RCC 7860 (cell line): ENCODE data around the gene DCAF8.
A peak's percentile ranks its signal among the peaks of the same experiment; 100 is the strongest.

ENCODE experiments used
- DNase-seq: peaks from one replicate; pipeline ENCODE4 v3.0.0-alpha.2; 2015; ENCODE audit warnings: low spot score
- FAIRE-seq: peaks from 2 replicates; lab custom pipeline; 2012; peaks lifted over from hg19 to GRCh38; lab: Jason Lieb, UNC

DCAF8 gene

DNA sequence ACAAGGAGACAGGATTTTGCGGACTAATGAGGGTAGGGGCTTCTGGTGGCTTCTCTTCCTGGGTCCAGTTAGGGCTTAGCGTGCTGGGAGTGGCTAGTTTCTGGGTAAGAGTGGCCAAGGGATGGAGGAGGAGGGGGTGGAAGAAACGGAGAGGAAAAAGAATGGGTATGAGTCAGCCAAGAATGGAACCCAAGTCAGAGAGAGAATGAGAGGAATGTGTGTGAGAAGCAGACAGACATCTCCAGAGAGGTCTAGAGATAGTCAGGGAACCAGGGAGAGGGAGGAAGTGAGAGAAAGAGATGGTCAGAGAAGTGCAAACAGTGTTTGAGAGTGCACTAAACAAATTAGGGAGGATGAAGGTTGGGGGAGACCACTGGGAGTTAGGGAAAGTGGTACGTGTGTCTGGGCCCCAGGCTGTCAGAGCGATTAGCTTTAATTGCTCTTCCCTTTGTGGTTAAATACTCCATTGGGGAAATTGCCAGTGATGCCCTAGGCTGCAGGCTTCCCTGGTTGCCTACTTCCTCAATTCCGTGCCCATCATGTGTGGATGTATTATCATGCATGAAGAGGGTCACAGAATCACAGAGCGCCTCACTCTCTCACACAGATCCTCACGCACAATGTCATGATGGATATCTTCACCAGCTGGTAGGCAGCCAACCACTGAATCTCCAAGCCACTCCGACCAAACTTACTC is 55.8 kb downstream of the DCAF8 start:
- FAIRE-seq (peak; percentile 88), DNase-seq (peak; percentile 85)

DNA sequence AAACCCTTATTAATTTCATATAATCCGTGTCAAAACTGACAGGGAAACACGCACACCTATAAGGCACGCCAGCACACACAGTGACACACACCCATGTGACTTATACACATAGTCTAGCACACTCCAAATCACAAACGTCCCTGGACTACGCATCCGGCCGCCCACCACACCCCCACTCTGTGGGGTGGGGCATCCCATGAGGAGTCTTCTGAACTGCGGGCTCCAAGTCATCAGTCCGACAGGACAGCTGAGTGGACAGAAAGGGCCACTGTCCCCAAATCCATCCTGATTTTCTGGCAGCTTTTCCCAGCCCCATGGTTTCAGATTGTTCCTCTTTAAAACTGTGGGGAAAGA is 56.3 kb downstream of the DCAF8 start:
- peak; percentile 31 for FAIRE-seq
- DNase-seq, result peak; percentile 76

DNA sequence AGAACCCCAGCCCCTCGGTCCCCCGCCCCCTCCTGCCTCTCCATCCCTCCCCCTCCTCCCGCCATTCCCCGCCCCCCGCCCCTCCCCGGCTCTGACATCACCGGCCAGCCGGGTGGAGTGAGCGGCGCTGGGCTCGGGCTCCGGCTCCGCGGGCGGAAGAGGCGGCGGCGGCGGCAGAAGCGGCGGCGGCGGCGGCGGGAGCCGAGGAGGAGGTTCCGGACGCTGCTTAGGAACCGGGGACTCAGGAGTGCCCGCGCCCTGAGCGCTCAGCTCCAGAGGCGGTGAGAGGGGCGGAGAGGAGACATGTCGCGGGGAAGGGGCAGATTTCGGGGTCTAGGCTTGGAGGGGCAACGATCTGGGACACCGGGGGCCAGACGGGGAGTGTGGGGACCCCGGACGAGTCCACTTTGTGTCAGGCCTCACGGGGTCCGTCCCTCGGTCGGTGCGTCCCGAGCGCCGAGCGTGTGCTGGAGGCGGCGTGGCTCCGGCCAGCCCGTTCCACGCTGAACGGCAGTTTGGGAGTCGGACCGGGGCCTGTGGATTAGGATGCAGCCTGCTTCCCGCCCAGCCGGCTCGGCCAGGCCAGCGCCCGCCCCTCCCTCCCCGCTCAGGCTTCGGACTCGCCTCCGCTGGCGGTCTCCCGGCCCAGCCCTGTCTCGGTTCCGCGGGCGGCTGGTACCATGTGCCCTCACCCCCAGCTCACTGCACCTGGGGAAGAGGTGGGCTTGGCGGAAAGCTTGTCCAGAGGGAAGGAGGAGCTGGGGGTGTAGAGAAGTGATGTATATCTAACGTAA is 56.9 kb downstream of the DCAF8 start, which contains the start of gene PEA15:
TSS of gene PEA15 (plus strand) at position 143 of the 794 bp plus-strand sequence. CDS start 6,161 bp downstream, outside the sequence.
- FAIRE-seq, result no peak
- peak; percentile 38 for DNase-seq

DNA sequence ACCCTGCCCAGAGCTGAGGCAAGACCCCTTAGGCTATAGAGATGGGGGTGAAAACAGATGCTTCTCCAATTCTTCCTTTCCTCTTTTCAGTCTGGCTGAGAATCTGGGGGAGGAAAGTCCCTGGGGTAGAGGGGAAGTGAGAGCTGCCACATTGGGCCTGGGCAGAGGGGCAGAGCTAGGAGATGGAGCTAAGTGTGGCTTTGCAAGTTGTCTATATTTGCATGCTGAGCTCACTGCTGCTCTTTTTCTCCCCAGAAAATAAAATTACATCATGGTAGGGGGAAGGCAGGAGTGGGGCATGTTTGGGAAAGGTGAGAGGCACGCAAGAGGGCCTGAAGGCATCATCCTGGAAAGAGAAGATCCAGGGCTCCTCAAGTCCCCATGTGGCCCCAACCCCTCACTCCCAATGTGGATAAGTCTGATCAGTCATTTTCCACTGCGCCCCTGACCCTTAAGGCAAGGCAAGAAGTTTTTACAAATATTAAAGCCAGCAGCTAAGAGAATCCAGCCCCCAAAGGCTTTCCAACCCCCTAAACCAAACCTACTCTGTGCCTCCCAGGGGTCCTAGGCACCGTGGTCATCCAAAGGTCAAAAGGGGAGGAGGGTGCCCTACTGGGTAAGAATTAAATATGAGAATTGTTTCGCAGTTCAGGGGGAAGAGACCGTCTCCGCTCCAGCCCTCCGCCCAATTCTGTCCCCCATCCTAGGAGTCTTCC is 57.7 kb downstream of the DCAF8 start:
- FAIRE-seq, result no peak
- DNase-seq, result no peak

DNA sequence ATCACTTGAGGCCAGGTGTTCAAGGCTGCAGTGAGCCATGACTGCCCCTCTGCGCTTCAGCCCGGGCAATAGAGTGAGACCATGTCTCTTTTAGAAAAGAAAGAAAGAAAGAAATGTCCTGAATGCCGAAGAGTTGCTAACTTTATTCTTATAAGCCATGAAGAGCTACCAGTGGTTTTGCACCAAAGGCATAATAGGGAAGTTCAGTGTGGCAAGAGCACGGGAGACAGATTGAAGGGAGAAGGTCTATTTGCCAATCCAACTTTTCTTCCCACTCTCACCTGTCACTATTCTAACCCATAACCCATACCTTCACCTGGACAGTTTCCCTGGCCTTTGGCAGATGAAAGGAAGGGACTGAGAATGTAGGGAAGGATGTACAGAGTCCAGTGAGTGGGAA is 61.6 kb downstream of the DCAF8 start:
- DNase-seq, result no peak
- FAIRE-seq, result no peak

DNA sequence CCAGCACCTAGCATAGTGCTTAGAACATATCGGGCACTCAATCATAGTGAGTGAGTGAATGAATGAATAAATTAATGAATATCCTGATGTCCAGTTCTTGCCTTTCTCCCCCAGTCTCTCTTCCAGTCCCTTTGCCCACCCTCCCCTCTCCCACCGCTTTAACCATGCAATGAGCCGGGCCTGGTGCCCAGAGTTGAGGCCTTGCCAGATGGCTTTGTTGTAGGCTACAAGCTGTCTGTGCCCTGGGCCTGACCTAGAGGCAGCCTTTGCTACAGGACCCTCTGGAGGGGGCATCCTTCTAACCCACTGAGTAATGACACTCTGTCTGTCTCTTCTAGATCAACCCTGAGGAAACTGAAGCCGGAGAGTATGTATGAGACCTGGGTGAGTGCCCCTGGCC is 65.1 kb downstream of the DCAF8 start:
- DNase-seq (no peak), FAIRE-seq (no peak)

DNA sequence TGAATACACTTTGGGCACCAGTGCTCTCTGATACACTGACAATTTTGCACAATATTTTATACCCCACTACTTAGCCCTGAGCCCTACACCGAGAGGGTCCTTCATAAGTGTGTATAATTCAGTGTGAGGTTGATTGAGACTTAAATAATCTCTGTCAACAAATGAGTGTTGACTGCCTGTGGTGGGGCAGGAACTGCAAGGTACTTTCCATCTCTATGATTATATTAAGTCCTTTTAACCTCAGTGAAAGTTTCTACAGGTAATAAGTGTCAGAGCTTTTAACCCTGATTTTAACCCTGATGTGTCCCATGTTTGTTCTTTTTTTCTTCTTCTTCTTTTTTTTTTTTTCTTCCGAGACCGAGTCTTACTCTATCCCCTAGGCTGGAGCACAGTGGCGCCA is 66.2 kb downstream of the DCAF8 start:
- no peak for FAIRE-seq

DNA sequence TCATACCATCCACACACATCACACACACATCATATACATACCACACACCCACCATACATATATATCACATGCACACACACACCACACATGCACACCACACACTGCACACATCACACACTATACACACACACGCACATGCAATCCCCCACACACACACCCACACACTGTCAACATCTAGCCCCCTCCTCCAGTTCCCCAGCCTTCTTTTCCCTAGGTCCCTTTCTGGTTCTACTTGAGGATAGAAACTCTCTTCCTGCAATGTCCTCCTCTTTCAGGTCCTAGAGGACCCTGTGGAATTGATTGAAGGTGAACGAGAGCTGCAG is 67.7 kb downstream of the DCAF8 start:
- DNase-seq (no peak), FAIRE-seq (no peak)

More for the DNA sequence above, 66.2 kb downstream of the DCAF8 start:
- DNase-seq, result no peak

DNA sequence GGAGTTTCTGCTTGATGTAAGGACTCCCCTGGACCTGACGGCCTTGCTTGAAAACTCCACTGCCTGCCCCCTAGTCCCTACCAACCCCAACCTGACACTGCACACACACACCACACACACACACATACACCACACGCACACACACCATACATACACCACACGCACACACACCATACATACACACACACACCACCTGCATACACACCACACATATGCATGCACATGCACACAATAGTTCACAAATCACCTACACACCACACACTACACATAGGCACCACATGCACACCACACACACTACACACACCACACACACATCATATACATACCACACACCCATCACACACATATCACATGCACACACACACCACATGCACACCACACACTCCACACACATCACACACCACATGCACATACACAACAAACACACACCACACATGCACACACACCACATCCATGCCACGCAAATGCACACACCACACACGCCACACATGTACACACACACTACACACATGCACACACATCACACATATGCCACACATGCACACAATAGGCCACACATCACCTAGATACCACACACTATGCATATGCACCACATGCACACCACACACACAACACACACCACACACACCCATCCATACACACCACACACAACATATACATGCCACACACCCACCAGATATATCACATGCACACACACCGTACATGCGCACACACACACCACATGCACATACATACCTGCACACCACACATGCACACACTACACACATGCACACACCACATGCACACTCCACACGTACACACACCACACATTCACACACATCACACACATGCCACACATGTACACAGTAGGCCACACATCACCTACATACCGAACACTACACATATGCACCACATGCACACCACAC is 68.3 kb downstream of the DCAF8 start:
- FAIRE-seq (no peak), DNase-seq (no peak)

DNA sequence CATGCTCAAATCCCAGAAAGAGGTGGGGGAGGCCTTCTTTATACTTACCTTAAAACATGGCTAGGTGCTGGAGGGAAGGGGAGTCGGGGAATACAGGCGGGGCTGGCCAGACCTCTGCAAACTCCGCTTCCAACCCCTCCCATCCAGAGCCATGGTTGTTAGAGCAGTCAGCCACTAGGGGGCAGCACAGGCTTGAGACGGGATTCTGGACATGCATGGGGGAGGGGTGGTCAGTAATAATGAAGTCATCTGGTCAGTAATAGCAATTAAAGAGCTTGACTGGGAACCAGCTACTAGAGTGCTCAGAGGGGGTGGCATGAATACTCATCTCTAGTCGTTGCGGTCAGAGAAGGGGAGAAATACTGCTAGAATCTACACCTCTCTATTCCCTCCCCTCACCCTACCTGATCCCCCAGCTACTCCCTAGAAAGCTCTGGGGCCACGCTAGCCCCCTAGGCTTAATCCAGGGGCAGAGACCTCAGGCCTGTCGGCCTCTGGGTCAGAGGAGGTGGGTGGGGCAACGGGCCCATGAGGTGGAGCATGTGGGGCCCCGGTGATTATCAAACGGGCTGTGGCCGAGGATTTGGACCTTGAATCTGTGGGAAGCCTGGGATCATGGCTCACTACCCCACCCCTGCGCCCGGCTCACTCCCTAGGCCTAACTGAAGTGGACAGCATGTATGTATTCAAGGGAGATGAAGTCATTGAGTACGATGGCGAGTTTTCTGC is 69.1 kb downstream of the DCAF8 start:
- no peak for FAIRE-seq

DNA sequence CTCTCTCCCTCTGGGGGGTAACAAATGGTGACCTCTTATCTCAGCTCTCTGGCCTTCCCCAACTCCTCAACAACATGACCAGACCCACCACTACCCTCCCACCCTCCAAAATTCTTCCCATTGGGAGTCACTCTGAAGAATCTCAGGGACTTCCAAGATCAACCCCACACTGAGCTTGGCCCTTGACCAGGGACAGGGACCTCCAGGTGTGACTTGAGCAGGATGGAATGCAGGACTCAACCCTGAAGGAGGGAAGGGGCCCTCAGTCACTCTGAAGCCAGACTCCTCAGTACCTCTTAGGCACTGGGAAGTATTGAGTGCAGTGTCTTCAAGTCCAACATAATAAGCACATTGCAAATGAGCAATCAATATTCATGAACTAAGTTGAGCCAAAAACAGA is 70.1 kb downstream of the DCAF8 start:
- FAIRE-seq (no peak), DNase-seq (peak; percentile 45)

More for the DNA sequence above, 69.1 kb downstream of the DCAF8 start:
- DNase-seq, result peak; percentile 74

DNA sequence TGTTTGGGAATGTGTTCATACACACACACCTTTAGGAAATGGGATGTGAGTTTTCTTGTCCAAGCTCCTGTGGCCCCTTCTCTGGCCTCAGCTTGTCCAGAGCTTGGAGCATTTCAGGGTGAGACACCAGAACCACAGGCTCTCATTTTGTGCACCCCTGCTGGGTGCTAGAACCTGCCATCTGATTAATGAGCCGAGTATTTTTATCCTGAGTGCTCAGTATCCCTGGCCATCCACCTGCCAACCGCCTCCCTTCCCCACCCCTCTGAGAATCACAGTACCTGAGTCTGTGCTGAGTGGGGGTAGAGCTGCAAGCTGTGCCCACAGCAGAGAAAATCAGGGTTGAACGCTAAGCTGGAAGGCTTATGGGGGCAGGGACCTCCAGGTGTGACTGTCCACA is 70.6 kb downstream of the DCAF8 start:
- no peak for FAIRE-seq
- no peak for DNase-seq

DNA sequence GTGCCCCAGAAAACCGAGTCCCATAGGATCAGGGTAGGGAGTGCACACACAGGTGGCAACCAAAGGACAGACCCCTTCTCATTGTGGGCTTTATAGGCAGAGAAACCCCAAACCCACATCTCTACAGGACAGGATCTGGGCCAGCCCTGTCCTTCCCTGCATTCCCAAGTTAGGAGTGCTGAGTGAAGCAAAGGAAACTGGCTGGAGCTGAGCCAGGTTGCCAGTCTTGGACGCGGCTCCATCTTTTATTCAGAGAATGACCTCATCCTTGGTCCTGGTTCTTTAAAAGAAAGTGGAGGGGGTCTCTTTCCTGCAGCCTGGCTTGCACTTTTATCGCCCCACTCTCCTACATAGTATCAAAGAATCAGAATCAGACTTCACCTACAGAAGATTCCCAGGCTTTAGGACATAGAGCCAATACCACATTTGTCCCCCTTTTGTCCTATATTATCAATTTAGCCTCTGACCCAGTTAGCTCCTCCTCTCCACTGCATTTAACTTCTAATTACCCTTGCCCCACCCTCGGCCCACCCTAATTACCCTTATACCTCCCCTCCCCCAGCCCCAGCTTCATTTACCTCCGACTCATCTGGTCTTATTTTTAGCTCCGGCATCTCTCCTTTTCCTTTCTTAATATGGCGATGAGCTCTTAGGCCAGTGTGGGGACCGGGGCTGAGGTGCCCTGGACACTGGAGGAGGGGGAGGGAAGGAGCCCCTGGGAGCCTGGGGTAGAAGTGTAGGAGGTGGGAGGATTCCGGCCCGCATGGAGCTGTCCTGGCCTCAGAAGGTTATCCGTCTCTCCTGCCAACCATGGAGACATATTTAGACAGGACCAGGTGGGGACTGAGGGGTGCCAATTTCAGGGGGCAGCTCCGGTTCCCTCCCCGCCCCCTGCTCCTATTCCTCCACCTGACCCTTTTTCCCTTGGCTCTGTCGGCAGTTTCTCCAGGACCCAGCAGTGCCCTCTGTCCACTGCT is 72.4 kb downstream of the DCAF8 start, which contains the start of gene CASQ1:
TSS of gene CASQ1 (plus strand) at position 927 of the 977 bp plus-strand sequence. CDS start 177 bp downstream, outside the sequence.
- FAIRE-seq, result no peak

DNA sequence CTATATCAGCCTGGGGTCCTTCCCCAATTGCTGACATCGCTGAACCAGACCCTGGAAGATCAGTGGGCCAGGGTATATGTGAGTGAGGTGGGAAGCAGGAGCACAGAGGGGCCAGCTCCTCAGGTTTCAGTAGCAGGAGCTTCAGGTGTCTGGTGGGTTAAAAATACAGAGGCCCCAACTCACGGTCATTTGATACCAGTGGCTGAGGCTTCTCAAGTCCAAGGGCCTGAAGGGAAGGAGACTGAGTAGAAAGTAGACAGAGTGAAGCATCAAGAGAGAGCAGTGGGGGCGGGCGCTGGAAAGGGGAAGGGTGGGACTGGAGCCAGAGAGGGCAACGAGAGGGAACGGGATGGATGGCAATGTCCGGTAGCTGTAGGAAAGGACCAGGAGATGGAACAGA is 74.0 kb downstream of the DCAF8 start:
- DNase-seq (no peak), FAIRE-seq (no peak)

More for the DNA sequence above, 72.4 kb downstream of the DCAF8 start, which contains the start of gene CASQ1:
- DNase-seq, result no peak

DNA sequence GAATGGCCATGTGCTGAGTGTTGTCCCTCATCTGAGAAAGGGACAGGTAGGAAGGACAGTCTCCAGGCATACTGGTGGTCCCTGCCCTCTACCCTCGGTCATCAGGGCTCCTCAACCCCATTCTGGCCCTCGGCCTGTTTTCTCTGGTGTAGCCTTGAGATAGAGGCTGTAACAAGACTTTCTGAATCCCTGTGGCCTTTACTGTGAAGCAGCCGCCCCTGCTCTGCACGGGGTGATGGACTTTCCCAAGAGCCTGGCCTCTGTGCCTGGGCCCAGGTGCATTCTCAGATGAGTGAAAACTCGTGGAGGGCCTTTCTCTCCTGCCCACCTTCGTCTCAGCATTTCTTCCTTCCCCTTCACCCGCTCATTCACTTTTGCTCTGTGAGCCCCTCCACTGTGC is 74.9 kb downstream of the DCAF8 start:
- FAIRE-seq (no peak), DNase-seq (no peak)

DNA sequence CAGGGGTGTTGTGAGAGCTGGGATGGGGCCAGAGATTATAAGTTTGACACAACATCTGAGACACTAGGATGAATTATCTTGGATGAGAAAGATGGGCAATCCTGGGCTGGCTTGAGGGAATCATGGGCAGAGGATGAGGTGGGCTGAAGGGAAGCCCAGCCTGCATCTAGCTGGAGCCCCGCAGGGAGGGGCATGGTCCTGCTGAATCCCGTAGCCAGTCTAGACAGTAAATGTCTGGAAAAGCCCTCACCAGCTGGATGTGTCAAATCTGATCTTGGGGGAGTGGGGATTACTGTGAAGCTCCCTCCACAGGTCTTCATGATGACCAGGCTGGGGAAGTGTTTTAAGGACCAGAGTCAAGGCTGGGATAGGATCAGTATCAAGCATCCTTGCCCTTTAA is 75.6 kb downstream of the DCAF8 start:
- FAIRE-seq (no peak), DNase-seq (no peak)

DNA sequence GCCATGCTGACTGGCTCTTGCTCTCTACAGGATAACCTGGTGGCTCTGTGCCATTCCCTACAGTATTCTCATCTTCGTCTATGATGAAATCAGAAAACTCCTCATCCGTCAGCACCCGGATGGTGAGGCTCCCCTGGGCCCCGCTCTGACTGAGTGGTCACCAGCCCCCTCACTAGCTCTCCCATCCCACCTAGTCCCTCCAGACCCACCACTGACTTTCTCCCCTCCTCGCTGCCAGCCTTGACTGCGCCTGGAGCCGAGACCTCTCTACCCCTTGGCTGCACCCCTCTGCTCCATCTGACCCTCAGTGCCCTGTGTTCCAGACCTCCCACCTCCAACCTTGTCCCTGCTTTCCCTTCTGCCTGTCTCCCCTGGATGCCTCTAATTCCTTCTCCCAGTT is 76.1 kb downstream of the DCAF8 start:
- DNase-seq (no peak), FAIRE-seq (no peak)

DNA sequence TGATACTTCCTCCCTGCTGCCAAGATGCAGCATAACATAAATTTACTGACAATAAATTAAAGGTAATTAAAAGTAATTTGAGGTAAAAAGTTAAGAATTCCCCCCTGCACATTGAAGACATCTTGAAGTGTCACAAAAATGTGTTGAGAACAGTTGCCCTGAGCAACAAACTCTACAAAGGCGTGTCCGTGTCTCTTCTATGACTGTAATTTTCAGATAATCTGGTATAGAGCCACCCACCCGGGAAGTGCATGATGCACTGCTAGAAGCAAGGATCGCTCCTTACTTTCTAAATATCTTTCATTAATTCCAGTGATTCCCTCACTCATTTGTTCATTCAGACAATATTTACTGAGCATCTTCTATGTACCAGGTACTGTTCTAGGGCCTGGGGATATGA is 83.0 kb downstream of the DCAF8 start:
- FAIRE-seq (no peak), DNase-seq (no peak)

DNA sequence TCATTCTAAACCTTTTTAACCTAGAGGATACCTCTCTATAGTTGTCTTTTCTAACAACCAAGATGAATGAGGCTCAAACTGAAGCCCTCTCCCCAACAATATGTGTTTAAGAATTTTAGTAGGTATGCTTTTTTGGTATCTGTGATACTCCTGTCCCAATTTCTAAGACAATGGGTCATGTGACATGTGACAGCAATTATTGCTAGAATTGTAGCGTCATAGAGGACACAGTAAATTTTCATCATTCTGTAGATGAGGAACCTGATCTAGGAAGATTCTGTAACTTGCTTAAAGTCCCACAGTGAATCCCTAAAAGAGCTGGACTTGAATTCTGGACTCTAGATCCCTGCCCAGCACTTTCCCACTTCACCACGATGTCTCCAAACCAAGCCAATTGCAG is 83.6 kb downstream of the DCAF8 start:
- DNase-seq, result no peak
- FAIRE-seq, result no peak
